Neural cell (in vitro differentiated cells): ENCODE results near the gene MRPS5. TPM values are rescaled to one million over a fixed set of nuclear protein-coding genes. Genes with fewer than 3 reads are reported as not detected.
A peak's percentile ranks its signal among the peaks of the same experiment; 100 is the strongest.

Experiments
- H2AFZ ChIP-seq: fragments of 200-600, 300-800 bp; sonication (generic), shearing (Covaris generic); 2 replicates; pipeline ENCODE4 v1.6.0; 2014; ENCODE audit warnings: low read depth, mild to moderate bottlenecking, antibody characterized with exemption, low read length, moderate library complexity
- H3F3A ChIP-seq: fragments of 200-600 bp; shearing (Covaris generic); 2 replicates; pipeline ENCODE4 v1.6.1; 2016; ENCODE audit warnings: mild to moderate bottlenecking, moderate library complexity, mixed read lengths, antibody characterized with exemption, low read length; ENCODE audit not compliant: insufficient read depth, poor library complexity, severe bottlenecking
- H3K27ac ChIP-seq: fragments of 200-600, 300-800 bp; sonication (generic), shearing (Covaris generic); 2 replicates; pipeline ENCODE4 v1.5.1; 2014; ENCODE audit warnings: mild to moderate bottlenecking, low read length, moderate library complexity
- H3K27me3 ChIP-seq: fragments of 300-800, 200-600 bp; sonication (generic), shearing (Covaris generic); 2 replicates; pipeline ENCODE4 v1.6.0; 2014; ENCODE audit warnings: mild to moderate bottlenecking, low read depth, low read length, moderate library complexity; ENCODE audit not compliant: insufficient read depth
- H3K36me3 ChIP-seq: fragments of 300-800, 200-600 bp; sonication (generic), shearing (Covaris generic); 2 replicates; pipeline ENCODE4 v1.5.1; 2014; ENCODE audit warnings: mild to moderate bottlenecking, antibody characterized with exemption, low read length, moderate library complexity; ENCODE audit not compliant: insufficient read depth
- H3K4me2 ChIP-seq: fragments of 300-800, 200-600 bp; sonication (generic), shearing (Covaris generic); 2 replicates; pipeline ENCODE4 v1.6.0; 2014; ENCODE audit warnings: mild to moderate bottlenecking, low read length
- H3K4me3 ChIP-seq: fragments of 300-800, 200-600 bp; sonication (generic), shearing (Covaris generic); 2 replicates; pipeline ENCODE4 v1.5.1; 2014; ENCODE audit warnings: mild to moderate bottlenecking, low read length, moderate library complexity
- H3K79me2 ChIP-seq: fragments of 200-600 bp; shearing (Covaris generic); replicated peaks from 2 replicates; pipeline ENCODE4 v1.6.0; 2014; ENCODE audit warnings: mild to moderate bottlenecking, low read length, moderate library complexity; ENCODE audit not compliant: insufficient read depth
- H3K9ac ChIP-seq: fragments of 300-800, 200-600 bp; sonication (generic), shearing (Covaris generic); 2 replicates; pipeline ENCODE4 v1.6.1; 2016; ENCODE audit warnings: mild to moderate bottlenecking, low read length, mixed read lengths
- H3K9me2 ChIP-seq: fragments of 200-600 bp; shearing (Covaris generic); 2 replicates; pipeline ENCODE4 v1.6.1; 2016; ENCODE audit warnings: mild to moderate bottlenecking, low read length, mixed read lengths; ENCODE audit not compliant: insufficient read depth
- H3K9me3 ChIP-seq: fragments of 200-600, 300-800 bp; sonication (generic), shearing (Covaris generic); 2 replicates; pipeline ENCODE4 v1.6.1; 2016; ENCODE audit warnings: mild to moderate bottlenecking, mixed run types, low read length, moderate library complexity, mixed read lengths
- H4K20me1 ChIP-seq: fragments of 200-600 bp; shearing (Covaris generic); 2 replicates; pipeline ENCODE4 v1.6.1; 2016; ENCODE audit warnings: mild to moderate bottlenecking, mixed run types; ENCODE audit not compliant: insufficient read depth
- CTCF ChIP-seq: fragments of 450-650 bp; IDR thresholded peaks from 2 replicates; pipeline ENCODE4 v1.5.1; 2014; ENCODE audit warnings: antibody characterized with exemption, mild to moderate bottlenecking, moderate library complexity; ENCODE audit not compliant: poor library complexity, severe bottlenecking
- EP300 ChIP-seq: fragments of 450-650 bp; conservative IDR thresholded peaks from 2 replicates; pipeline ENCODE4 v1.6.1; 2014; ENCODE audit warnings: antibody characterized with exemption, mild to moderate bottlenecking, moderate library complexity; ENCODE audit not compliant: poor library complexity, severe bottlenecking
- EZH2 ChIP-seq: fragments of 200-600, 300-800 bp; shearing (Covaris generic), sonication (generic); IDR thresholded peaks from 2 replicates; pipeline ENCODE4 v1.6.1; 2014; ENCODE audit warnings: antibody characterized with exemption, low read length, borderline replicate concordance, mild to moderate bottlenecking; ENCODE audit not compliant: insufficient read depth, poor library complexity, severe bottlenecking
- MXI1 ChIP-seq: fragments of 450-650 bp; conservative IDR thresholded peaks from 2 replicates; pipeline ENCODE4 v1.6.1; 2014; ENCODE audit warnings: antibody characterized with exemption, mild to moderate bottlenecking; ENCODE audit not compliant: poor library complexity, severe bottlenecking
- POLR2AphosphoS5 ChIP-seq: IDR thresholded peaks from 2 replicates; pipeline ENCODE4 v1.6.1; 2012
- RAD21 ChIP-seq: fragments of 450-650 bp; conservative IDR thresholded peaks from 2 replicates; pipeline ENCODE4 v1.6.1; 2014; ENCODE audit warnings: antibody characterized with exemption, mild to moderate bottlenecking, moderate library complexity
- REST ChIP-seq: IDR thresholded peaks from 2 replicates; pipeline ENCODE4 v1.6.1; 2012; ENCODE audit warnings: borderline replicate concordance
- SMC3 ChIP-seq: fragments of 450-650 bp; conservative IDR thresholded peaks from 2 replicates; pipeline ENCODE4 v1.6.1; 2014; ENCODE audit warnings: antibody characterized with exemption, mild to moderate bottlenecking, moderate library complexity; ENCODE audit not compliant: poor library complexity
- TAF1 ChIP-seq: IDR thresholded peaks from 2 replicates; pipeline ENCODE4 v1.6.1; 2012; ENCODE audit warnings: low read depth
- polyA plus RNA-seq: library from polyadenylated mRNA; depleted of rRNA; stranded (reverse); fragments of >200 nt; gene quantifications from 2 replicates; pipeline ENCODE4 v1.2.3, GENCODE V29; 2014

Gene MRPS5
- polyA plus RNA-seq, 1 donor from 2014 or later: 167 TPM

GRCh38 chr2:95159690-95160449 is 38.3 kb upstream of the MRPS5 start, which contains the start of gene ZNF514:
Gene ZNF514, minus strand, starts transcription at chr2:95159848. Its CDS starts 6,595 bp downstream, at chr2:95153253.
- Histone ChIP-seq H4K20me1 (no peaks in the 10 kb centered on the region), H3K27ac (peak within 1 kb of the TSS; percentile 58), H2AFZ (peak within 1 kb of the TSS; percentile 90), H3K36me3 (no peaks in the 10 kb centered on the region), H3K27me3 (no peaks in the 10 kb centered on the region), H3F3A (peaks cover 5% of the 10 kb centered on the region), H3K9ac (peak within 1 kb of the TSS; percentile 79), H3K79me2 (peaks cover 9% of the 10 kb centered on the region), H3K4me2 (peak within 1 kb of the TSS; percentile 28), H3K4me3 (peak within 1 kb of the TSS; percentile 94), H3K9me2 (no peaks in the 10 kb centered on the region), H3K9me3 (no peaks in the 10 kb centered on the region)
- no peak for TF ChIP-seq EZH2
- no peak for TF ChIP-seq TAF1
- no peak for TF ChIP-seq CTCF
- no peak for TF ChIP-seq EP300
- TF ChIP-seq RAD21: no peak
- no peak for TF ChIP-seq REST
- no peak for TF ChIP-seq MXI1
- TF ChIP-seq SMC3: no peak
- no peak for TF ChIP-seq POLR2AphosphoS5

- Histone ChIP-seq H3K36me3 (peaks cover 6% of the 10 kb centered on the region), H3K9me2 (no peaks in the 10 kb centered on the region), H3K4me3 (peak overlapping the region; percentile 94), H3K4me2 (peak overlapping the region; percentile 28), H3K27ac (peak overlapping the region; percentile 58), H3F3A (peaks cover 5% of the 10 kb centered on the region), H2AFZ (peak overlapping the region; percentile 90), H3K27me3 (no peaks in the 10 kb centered on the region), H4K20me1 (no peaks in the 10 kb centered on the region), H3K79me2 (peaks cover 2% of the 10 kb centered on the region), H3K9ac (peak overlapping the region; percentile 79), H3K9me3 (no peaks in the 10 kb centered on the region)
- TF ChIP-seq MXI1 (peak; percentile 47), REST (no peak), TAF1 (peak; percentile 31)
Observed at GRCh38 chr2:95158891-95159619, 37.4 kb upstream of the MRPS5 start.
